ENCODE results near the gene ARPC5L.

Gene ARPC5L

GRCh38 chr9:124868511-124869465 is 6.9 kb downstream of the ARPC5L start:
- peak; percentile 79 for DNase-seq

- no peak for DNase-seq
Measured at GRCh38 chr9:124869466-124869985, 7.6 kb downstream of the ARPC5L start.

GRCh38 chr9:124869986-124870560 is 8.1 kb downstream of the ARPC5L start:
- DNase-seq = no peak

GRCh38 chr9:124870723-124871122 is 8.8 kb downstream of the ARPC5L start:
- no peak for DNase-seq

GRCh38 chr9:124871156-124871561 is 9.2 kb downstream of the ARPC5L start:
- DNase-seq = no peak

GRCh38 chr9:124873664-124874063 is 11.7 kb downstream of the ARPC5L start:
- no peak for DNase-seq

GRCh38 chr9:124875501-124875900 is 13.6 kb downstream of the ARPC5L start:
- DNase-seq = no peak

- DNase-seq = peak; percentile 64
Measured at GRCh38 chr9:124877021-124877782, 15.3 kb downstream of the ARPC5L start.

GRCh38 chr9:124878021-124878420 is 16.1 kb downstream of the ARPC5L start:
- no peak for DNase-seq

GRCh38 chr9:124878518-124878917 is 16.6 kb downstream of the ARPC5L start:
- DNase-seq = no peak

- no peak for DNase-seq
Measured at GRCh38 chr9:124879226-124879625, 17.3 kb downstream of the ARPC5L start.

- no peak for DNase-seq
Measured at GRCh38 chr9:124880501-124880900, 18.6 kb downstream of the ARPC5L start.

- no peak for DNase-seq
Measured at GRCh38 chr9:124881138-124881743, 19.3 kb downstream of the ARPC5L start.

- DNase-seq = no peak
Measured at GRCh38 chr9:124882231-124882630, 20.3 kb downstream of the ARPC5L start.

GRCh38 chr9:124884376-124884775 is 22.4 kb downstream of the ARPC5L start:
- no peak for DNase-seq

- no peak for DNase-seq
Measured at GRCh38 chr9:124885551-124885950, 23.6 kb downstream of the ARPC5L start.

- no peak for DNase-seq
Measured at GRCh38 chr9:124886461-124886860, 24.5 kb downstream of the ARPC5L start.

- DNase-seq = no peak
Measured at GRCh38 chr9:124886866-124887492, 25.0 kb downstream of the ARPC5L start.

- DNase-seq = no peak
Measured at GRCh38 chr9:124887832-124888231, 25.9 kb downstream of the ARPC5L start.

GRCh38 chr9:124889006-124889405 is 27.1 kb downstream of the ARPC5L start:
- no peak for DNase-seq

- DNase-seq = no peak
Measured at GRCh38 chr9:124890179-124890578, 28.2 kb downstream of the ARPC5L start.

- no peak for DNase-seq
Measured at GRCh38 chr9:124894035-124894740, 32.3 kb downstream of the ARPC5L start.

Measured in NCI-H510A (cell line).